GM19043 (cell line): ENCODE results near the gene AOC3.
"Not testable (repeated sequence)": the region's sequence is repeated elsewhere in the genome, so short reads cannot be mapped to it uniquely, and the experiment has no call there.

Experiments used
- ATAC-seq: cut with Tn5 transposase; IDR thresholded peaks from one replicate; pipeline ENCODE4 v1.9.1; 2021; ENCODE audit warnings: low read depth; ENCODE audit not compliant: unreplicated experiment

Gene AOC3

DNA sequence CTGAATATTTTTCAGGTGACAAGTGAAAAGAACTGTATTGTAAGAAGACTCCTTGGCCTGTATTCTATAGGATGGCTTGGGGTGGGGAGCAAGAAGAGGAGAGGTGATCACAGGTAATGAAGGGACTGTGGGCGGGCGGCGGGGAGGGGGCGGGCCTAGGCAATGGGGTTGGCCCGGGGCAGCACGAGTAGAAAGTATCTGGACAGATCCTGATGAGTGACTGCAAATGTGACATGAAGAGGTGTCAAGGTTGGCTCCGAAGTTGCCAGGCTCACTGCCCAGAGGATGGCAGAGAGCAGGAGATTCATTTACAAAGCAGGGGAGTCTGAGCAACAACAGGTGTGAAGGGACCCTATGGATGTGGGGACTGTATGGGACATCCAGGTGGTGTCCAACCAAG lies 38.8 kb downstream of the AOC3 start:
- ATAC-seq: no peak

DNA sequence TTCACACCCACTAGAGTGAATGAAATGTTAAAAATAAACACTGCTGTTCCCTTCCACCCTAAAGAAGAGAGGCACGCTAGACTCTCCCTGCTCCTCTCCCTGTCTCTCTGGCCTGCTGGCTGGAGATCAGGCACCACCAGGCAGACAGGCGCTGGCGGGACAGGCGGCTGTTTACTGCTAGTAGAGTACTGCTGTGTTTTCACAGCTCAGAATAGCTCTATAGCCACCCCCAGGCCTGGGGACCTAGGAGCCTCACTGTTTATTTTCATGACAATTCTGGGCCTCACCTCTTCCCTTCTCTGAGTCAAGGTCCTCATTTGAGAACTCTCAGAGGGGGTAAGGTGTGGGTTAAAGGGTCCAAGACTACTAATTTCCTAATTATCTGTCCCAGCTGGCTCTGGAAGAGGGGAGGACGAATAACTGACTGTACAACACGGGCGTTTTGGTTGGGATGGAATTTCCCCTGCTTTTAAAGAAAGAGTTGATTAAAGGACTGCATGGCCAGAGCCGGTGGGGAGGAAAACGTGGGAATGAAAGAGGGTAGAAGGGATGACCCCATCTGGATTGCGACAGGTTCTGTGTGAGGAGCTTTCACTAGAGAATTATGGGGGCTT lies 40.6 kb downstream of the AOC3 start:
- no peak for ATAC-seq

DNA sequence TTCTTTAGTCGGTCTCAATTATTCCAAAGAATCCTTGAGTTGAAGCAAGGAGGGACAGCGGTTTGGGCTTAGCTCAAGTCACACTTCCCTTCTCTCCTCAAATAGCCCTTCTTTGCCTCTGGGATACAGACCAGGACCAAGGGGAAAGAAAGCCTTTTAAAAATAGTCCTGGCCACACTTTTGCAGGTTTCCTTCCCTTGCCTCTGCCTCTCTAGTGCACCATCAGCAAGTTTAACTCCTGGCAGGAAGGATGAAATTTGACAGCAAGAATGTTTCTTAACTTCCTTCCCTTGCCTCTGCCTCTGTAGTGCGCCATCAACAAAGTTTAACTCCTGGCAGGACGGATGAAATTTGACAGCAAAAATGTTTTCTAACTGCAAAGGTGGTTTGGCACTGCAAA lies 42.4 kb downstream of the AOC3 start:
- ATAC-seq: no peak

DNA sequence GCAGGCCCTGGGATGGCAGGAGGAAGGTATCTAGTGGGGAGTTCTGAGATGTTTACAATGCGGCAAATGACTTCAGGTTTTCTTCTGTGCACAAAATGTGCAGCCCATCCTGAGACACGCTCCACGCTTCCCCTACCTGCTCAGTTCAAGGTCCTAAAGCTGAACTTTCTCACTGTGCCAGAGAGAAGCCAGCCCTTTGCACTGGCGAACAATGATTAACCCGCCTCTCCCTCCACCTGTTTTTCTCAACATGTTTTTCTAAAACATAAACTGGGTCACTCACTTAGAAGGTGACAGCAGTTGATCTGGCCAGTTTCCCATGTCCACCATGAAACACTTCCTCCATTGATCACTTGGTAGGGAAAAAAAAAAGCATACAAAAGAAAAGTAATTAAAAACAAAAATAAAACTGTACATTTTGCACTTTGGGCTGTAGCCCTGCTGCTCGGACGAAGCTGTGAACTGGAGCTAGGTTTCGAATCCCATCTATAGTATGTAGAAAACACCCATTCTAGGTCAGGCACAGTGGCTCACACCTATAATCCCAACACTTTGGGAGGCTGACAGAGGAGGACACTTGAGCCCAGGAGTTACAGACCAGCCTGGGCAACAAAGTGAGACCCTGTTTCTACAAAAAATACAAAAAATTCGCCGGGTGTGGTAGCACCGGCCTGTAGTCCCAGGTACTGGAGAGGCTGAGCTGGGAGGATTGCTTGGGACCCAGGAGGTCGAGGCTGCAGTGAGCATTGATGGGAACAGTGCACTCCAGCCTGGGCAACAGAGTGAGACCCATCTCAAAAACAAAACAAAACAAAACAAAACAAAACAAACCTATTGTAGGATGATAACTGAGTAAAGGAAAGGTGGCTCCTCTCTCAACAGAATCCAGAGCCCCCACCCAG lies 43.5 kb downstream of the AOC3 start:
- no peak for ATAC-seq

DNA sequence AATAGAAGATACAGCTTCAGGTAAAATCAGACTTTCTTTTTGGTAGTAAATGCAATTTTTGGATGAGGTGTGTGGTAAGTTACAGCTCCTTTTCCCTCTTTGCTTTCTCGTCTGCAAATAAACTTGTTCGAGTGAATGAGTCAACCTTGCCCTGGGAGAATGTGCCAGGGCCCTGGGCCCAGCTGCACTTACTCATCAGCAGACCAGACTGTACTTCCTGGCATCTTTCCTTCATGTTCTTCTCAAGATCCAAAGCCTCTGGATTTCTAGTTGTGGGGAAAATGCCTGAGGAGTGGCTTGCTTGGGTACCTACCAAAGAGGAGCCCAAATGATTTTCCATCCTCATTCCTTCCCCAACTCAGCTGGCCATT lies 44.2 kb downstream of the AOC3 start:
- no peak for ATAC-seq

DNA sequence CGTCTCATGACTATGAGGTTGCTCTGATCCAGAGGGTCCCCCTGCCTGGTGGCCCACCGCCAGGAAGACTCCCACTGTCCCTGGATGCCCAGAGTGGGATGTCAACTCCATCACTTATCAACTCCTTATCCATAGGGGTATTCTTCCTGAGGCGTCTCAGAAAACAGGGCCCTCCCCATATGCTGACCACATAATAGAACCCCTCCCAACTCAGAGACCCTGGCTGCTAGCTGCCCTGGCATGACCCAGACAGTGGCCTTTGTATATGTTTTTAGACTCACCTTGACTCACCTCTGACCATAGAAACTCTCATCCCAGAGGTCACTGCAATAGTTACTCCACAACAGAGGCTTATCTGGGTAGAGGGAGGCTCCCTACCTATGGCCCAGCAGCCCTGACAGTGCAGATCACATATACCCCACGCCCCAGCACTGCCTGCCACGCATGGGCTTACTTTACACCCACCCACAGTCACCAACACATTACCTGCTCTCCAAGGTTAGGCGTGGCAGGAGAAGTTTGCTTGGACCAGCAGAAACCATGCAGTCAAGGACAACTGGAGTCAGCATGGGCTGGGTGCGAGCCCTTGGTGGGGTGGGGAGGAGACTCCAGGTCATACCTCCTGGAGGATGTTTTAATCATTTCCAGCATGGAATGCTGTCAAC lies 47.3 kb downstream of the AOC3 start:
- no peak for ATAC-seq

DNA sequence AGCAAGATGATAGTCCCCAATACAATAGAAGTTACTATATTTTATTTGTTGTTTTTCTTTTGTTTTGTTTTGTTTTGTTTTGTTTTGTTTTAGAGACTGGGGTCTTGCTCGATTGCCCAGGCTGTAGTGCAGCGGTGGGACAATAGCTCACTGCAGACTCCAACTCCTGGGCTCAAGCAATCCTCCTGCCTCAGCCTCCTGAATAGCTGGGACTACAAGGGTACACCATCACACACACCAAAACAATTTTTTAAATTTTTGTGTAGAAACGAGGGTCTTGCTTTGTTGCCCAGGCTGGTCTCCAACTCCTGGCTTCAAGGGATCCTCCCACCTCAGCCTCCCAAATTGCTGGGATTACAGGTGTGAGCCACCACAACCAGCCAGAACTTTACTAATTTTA lies 49.0 kb downstream of the AOC3 start:
- ATAC-seq: not testable (repeated sequence)

- ATAC-seq: no peak
Measured at GRCh38 chr17:42900460-42901331, 49.7 kb downstream of the AOC3 start, which contains the start of gene G6PC1. Gene G6PC1, plus strand, starts transcription at chr17:42900799. Its CDS starts 78 bp downstream, at chr17:42900877.

DNA sequence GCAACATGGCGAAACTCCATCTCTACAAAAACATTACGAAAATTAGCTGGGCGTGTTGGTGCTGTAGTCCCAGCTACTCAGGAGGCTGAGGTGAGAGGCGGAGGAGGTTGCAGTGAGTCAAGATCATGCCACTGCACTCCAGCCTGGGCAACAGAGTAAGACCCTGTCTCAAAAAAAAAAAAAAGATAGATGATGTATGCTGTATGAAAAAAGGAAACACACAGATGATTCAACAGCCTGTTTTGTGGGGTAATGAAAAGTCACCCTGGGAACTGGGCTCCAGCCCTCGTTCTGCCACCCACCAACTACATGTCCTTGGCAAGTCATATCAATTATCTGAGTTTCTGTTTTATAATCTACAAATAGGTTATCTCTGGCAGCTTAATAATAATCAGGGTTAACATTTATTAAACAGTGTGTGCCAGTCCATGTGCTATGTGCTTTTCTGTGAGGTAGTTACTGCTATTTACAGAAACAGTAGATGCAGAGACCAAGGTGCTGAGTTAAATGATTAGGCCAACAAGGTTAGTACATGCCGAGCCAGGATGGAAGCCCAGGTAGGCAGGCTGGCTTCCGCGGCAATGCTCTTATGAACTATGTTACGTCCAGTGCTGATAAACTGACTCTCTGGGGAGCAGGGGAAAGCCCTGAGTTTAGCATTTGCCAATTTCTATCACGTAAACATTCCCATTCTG lies 50.7 kb downstream of the AOC3 start:
- ATAC-seq: no peak

GRCh38 chr17:42904110-42904469 lies 53.1 kb downstream of the AOC3 start:
- no peak for ATAC-seq

DNA sequence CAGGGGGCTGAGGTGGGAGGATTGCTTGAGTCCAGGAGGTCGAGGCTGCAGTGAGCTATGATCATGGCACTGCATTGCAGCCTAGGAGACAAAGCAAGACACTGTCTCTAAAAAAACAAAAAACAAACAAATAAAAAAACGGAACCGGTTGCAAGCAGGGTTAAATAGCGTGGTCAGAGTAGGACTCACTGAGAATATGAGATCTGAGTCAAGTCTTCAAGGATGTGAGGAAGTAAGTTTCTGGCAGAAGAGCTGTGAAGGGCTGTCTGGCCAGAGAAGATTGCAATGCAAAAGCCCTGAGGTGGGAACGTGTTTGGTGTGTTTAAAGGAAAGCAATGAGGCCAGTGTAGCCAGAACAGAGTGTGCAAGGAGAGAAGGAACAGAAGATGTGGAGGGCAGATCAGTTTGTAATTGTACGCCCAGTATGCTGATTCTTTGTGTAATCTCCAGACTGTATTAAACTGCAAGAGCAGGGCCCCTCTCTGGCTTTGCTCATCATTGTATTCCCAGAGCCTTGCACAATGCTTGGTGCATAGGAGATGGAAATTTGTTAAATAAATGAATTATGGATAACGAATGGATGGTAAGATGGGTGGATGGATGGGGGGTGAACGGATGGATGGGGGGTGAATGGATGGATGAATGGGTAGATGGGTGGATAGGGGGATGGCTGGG lies 55.9 kb downstream of the AOC3 start:
- no peak for ATAC-seq
